HL-60/S4 (cell line): ENCODE results near the gene OXLD1.
"Not testable (repeated sequence)": the region's sequence is repeated elsewhere in the genome, so short reads cannot be mapped to it uniquely, and the experiment has no call there.

ENCODE experiments used
- in situ Hi-C: fragments of 300-500 bp; cut with MboI; formaldehyde crosslinking; loops from 2 replicates; pipeline ENCODE4 v1.14.3; 2022; ENCODE audit warnings: low sequenced_read_pairs

Gene OXLD1

GRCh38 chr17:81683584-81684441 lies 17.4 kb upstream of the OXLD1 start, which contains the start of the genes ARL16 and HGS:
ARL16 (minus strand) TSS chr17:81683797; CDS start chr17:81683753, 44 bp downstream.
HGS (plus strand) TSS chr17:81684011; CDS start chr17:81684067, 56 bp downstream.
- in situ Hi-C loops, result no loop called here

DNA sequence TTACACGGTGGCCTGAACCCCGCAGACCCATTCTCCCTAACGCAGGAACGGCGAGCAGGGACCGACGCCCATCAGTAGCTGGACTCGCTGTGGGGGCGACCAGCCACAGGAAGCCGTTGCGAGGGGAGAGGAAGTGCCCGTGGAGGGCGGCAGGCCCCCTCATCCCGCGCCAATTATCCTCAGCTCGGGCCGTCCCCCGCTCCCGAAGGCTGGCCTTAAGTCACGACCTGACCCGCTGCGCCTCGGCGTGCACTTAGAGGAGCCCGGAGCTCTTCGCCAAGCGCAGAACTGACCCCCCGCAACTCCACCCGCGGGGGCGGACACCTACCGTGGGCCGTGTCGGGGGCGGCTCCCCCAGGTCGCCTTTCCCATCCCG lies 16.8 kb upstream of the OXLD1 start:
- in situ Hi-C loops, result no loop called here

DNA sequence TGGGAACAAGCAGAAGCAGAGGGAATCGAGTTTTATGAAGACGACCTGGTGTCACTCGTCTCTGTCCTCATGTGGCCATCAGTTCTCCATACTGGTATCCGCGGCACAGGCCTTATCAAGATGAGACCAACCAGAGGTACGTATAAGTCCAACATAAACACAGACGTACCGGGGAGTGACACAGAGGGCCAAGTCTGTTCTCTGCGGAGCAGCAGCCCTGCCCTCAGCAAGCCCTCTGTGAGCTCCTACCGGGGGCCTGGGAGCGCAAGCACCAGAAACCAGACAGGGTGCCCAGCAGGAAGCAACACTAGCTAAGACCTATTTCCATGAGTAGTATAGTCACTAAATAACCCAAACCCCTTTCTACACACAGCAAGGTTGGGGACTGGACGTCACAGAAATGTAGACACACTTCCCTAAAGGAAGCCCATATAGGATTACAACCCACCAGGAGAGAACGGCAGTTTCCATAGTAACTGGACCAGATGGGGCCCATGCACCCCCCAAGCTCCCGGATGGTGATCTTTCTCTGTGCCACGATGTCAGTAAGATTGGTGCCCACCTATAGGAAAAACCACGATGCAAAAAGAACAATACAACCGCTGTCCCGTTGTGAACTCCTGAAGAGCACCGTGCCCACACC lies 16.3 kb upstream of the OXLD1 start:
- in situ Hi-C loops, result no loop called here

DNA sequence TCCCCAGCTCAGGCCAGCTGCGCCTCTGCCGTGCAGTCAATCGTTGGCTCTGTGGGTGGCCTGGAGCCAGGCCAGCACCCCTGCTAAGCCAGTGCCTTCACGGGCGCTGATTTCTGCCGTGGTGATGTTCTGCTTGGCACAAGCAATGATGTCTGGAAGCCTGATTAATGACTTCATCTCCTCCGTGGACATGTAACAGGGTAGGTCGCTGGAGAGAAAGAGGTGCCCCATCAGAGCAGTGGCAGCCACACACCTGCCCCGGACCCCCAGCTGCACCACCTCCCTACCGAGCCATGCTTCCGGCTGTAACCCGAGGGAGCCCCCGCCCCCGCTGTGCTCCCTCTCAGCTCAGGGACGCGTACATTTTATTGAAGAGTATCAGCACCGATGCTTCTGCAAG lies 15.3 kb upstream of the OXLD1 start:
- in situ Hi-C loops, result no loop called here

DNA sequence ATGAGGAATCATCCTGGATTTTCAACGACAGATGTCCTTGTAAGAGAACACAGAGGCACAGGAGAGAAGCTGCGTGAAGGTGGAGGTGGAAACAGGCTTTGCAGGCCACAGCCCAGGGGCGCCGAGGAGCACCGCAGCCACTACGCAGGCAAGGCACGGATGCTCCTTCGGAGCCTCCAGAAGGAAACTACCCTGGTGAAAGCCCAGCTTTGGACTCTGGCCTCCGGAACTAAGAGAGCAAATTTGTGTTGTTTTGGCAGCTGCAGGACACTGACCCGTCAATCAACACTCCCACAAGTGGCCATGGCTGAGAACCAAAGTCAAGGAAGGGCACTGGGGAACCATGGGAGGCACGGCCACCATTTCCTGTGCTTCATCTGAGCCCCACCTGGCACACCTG lies 13.7 kb upstream of the OXLD1 start:
- in situ Hi-C loops, result no loop called here

DNA sequence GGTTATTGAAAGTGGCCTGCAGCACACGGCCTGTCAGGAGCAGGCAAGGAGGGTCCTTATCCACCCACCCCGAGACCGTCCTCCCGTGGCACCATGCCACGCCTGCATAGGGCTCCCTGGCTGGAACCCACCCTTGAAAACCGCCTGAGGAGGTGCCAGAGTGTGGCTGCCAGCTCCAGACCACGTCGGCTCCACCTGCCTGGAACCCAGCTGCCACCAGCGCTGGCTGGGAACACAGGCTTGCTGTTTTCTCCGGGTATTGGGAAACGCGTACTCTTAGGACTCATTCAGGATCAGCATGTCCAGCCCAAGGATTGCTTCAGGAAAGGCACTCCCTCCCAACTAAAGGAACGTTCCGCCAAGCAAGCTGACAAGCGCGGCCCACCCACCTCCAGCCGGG lies 10.5 kb upstream of the OXLD1 start:
- in situ Hi-C loops, result no loop called here

DNA sequence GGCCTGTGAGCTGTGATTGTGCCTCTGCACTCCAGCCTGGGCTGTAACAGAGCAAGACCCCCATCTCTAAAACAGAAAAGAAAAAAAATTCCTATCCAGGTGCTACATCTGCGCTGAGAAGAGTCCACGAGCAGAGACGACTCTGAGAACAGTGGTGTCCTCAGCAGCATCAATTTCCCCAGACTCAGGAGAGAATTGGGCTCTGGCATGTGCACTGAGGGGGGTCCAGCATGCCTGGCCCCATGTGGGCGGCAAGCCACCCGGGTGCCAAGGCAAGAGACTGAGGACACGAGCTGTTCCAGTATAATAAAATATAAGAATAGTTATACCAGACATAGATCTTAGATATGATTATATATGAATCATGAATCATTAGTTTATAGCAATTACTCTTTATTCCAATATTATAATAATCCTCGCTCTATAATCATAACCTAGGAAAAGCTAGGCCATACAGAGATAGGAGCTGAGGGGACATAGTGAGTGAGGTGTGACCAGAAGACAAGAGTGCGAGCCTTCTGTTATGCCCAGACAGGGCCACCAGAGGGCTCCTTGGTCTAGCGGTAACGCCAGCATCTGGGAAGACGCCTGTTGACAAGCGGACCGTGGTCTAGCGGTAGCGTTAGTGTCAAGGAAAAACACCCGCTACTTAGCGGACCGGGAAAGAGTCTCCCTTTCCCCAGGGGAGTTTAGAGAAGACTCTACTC lies 9.3 kb upstream of the OXLD1 start:
- in situ Hi-C loops, result not testable (repeated sequence)

GRCh38 chr17:81673561-81674258 lies 7.3 kb upstream of the OXLD1 start:
- in situ Hi-C loops, result no loop called here

DNA sequence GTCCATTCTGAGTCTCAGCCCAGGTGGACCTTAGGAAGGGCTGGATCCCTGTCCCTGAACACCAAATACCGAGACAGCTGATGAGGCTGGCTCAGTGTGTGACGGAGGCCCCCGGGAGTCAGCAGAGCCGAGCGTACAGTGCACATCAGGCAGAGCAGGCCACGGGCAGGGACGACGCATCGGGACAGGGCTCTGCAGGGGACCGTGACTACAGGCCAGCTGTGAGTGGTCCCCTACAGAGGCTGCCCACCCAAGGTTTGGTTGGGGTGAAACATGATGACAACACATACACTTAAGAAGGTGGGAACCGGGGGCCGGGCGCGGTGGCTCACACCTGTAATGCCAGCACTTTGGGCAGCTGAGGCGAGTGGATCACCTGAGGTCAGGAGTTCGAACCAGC lies 6.5 kb upstream of the OXLD1 start:
- in situ Hi-C loops, result no loop called here

DNA sequence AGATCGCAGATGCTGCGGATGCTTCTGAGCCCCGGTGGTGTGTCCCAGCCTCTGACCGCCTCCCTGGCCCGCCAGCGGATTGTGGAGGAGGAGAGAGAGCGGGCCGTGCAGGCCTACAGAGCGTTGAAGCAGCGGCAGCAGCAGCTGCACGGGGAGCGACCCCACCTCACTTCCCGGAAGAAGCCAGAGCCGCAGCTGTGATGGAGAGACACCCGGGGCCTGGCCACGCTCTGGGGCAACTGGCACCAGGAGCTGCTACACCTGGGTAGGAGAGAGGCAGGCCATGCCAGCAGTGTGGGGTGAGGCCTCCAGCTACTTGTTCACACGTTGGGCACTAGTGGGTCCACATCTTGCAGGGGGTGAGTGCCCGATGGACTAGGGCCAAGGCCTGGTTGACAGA lies 6.1 kb upstream of the OXLD1 start:
- in situ Hi-C loops, result no loop called here

DNA sequence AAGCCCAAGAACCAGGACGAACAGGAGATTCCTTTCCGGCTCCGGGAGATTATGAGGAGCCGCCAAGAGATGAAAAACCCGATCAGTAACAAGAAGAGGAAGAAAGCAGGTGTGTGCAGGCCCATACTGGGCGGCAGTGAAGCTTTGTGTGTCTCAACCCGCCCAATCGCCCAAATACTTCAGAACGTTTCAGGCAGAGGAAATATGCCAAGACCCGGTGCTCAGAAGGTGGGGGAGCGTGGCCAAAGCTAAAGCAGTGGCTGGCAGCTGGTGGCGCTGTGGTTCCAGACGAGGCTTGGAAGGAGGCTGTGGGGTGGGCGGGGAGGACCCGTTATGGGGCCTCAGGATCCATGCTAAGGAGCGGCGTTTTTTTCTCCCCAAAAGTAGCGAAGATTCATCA lies 1.3 kb upstream of the OXLD1 start:
- in situ Hi-C loops, result no loop called here

- in situ Hi-C loops, result no loop called here
Observed at GRCh38 chr17:81666092-81666341, 388 bp downstream of the OXLD1 start.

- in situ Hi-C loops, result no loop called here
Observed at GRCh38 chr17:81665205-81666091, 957 bp downstream of the OXLD1 start.

DNA sequence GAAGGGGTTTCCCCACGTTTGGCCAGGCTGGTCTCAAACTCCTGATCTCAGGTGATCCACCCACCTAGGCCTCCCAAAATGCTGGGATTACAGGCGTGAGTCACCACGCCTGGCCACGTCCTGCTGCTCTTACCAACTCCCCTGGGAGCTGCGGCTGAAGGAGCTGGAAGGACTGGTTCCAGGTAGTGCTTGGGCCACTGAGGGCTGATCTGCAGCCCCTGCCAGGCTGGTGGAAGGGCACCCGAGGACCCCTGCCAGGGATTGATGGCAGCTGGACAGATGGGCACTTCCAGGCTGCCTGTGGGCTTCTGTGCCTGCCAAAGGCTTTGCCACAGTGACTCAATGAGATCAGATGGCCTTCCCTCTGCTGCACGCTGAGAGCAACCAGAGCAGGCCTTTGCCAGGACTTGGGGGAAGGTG lies 2.3 kb downstream of the OXLD1 start:
- in situ Hi-C loops, result no loop called here

- in situ Hi-C loops, result no loop called here
Observed at GRCh38 chr17:81662002-81662401, 4.4 kb downstream of the OXLD1 start.

- in situ Hi-C loops, result no loop called here
Observed at GRCh38 chr17:81660441-81660840, 6.0 kb downstream of the OXLD1 start.

DNA sequence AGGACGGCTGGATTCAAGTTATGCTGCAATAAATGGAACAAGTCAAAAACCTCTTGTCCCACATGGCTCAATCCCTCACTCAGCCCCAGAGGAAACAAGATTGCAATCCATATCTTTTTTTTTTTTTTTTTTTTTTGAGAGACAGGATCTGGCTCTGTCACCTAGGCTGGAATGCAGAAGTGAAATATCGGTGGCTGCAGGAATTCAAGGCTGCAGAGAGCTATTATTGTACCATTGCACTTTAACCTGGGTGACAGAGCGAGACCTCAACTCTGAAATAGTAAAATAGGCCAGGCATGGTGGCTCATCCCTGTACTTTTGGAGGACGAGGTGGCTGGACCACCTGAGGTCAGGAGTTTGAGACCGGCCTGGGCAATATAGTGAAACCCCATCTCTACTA lies 7.4 kb downstream of the OXLD1 start:
- in situ Hi-C loops, result no loop called here

DNA sequence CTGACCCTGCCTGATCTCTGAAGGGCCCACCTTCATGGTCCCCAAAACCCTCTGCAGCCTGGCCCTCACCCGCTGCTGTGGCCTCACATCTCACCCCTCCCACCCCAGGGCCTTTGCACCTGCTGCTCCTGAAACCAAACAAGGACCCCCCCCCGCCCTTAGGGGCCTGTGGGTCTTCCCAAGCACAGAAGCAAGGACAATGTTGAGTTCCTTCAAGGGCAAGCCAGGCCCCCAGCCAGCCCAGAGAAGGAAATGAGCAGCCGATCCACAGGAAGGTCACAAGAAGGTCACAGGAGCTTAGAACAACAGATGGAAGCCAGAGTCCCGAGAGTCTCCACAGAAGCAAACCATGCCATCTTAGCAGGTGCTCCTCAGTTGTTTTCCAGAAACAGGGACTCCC lies 9.6 kb downstream of the OXLD1 start:
- in situ Hi-C loops, result no loop called here

GRCh38 chr17:81656118-81656743 lies 10.2 kb downstream of the OXLD1 start, which contains the start of gene PDE6G:
PDE6G (minus strand) TSS chr17:81656542; CDS start chr17:81653305, 3,237 bp downstream.
- in situ Hi-C loops, result no loop called here
